ENCODE measurements around the gene SPTBN2.

The SPTBN2 gene

DNA sequence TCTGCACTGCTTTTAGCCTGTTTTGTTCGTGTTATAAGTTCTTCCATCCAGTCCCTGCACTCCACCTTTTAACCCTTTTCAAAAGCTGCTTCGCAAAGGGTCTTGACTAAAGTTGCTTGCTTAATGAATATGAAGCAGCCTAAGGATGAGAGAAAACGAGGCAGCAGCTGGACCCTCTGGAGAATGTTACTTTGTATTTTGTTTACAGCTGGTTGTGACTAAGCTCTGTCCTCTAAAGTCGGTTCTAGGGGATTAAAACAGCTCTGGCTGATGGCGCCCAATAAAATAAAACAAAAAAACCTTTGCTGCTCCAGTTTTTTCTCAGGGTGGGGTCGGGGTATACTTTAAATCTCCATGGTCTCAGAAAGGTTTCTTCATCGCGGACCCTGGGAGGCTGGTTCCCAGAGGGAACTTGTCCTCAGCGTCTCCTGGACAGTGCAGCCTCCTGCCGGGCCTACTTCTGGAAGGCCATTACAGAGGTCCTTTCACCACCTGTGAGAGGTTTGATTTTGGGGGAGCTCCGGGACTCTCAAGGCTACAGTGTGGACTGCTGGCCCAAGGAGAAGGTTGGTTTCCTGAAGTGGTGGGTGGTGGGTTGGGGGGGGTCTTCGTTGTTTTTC lies 91.3 kb downstream of the SPTBN2 start:
- DNase-seq: peak; percentile 40

DNA sequence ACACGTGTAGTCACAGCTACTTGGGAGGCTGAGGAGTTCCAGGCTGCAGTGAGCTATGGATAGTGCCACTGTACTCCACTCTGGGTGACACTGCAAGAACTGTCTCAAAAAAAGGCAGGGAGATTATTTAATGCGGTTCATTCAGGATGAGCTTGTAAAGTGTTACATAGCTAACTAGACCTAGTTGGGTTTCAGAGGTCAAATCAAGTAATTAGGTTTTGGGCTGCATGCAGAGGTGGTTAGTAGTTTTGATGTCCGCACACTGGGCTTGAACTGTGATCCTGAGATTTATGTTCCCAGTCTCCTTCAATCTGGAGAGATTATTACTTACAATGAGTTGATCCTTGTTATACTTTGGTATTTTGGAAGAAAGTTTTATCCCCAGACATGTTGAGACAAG lies 92.6 kb downstream of the SPTBN2 start:
- DNase-seq: no peak

All from eye (tissue), 1 donor.